Stimulated activated CD8-positive, alpha-beta memory T cell treated with anti-CD3 and anti-CD28 coated beads, Interleukin-15, amount 100 ng/mL, for 48 hours (primary cell): ENCODE measurements around the gene THAP6.
A peak's percentile ranks its signal among the peaks of the same experiment; 100 is the strongest.
"Not testable (repeated sequence)": the region's sequence is repeated elsewhere in the genome, so short reads cannot be mapped to it uniquely, and the experiment has no call there.

Experiments
- DNase-seq, 2 donors: peaks; one replicate each; pipeline ENCODE4 v3.0.0-alpha.2; 2020; ENCODE audit warnings: low read depth in 2 of 2

Gene THAP6

GRCh38 chr4:75525910-75526309 lies 11.6 kb downstream of the THAP6 start:
- DNase-seq, result no peak

- DNase-seq, result no peak
Observed at GRCh38 chr4:75527482-75527881, 13.2 kb downstream of the THAP6 start.

- no peak for DNase-seq
Observed at GRCh38 chr4:75530556-75531322, 16.5 kb downstream of the THAP6 start.

- DNase-seq, result not testable (repeated sequence)
Observed at GRCh38 chr4:75531536-75532143, 17.4 kb downstream of the THAP6 start.

- not testable (repeated sequence) for DNase-seq
Observed at GRCh38 chr4:75533339-75533887, 19.1 kb downstream of the THAP6 start.

GRCh38 chr4:75533926-75534325 lies 19.7 kb downstream of the THAP6 start:
- not testable (repeated sequence) for DNase-seq

- not testable (repeated sequence) for DNase-seq
Observed at GRCh38 chr4:75537308-75537707, 23.0 kb downstream of the THAP6 start.

- DNase-seq, result no peak
Observed at GRCh38 chr4:75542824-75543223, 28.6 kb downstream of the THAP6 start.

- DNase-seq, result not testable (repeated sequence)
Observed at GRCh38 chr4:75544220-75544619, 29.9 kb downstream of the THAP6 start.

GRCh38 chr4:75544870-75545269 lies 30.6 kb downstream of the THAP6 start:
- no peak for DNase-seq

GRCh38 chr4:75545526-75545925 lies 31.3 kb downstream of the THAP6 start:
- DNase-seq, result no peak

GRCh38 chr4:75547647-75548387 lies 33.5 kb downstream of the THAP6 start:
- DNase-seq, result no peak

GRCh38 chr4:75549019-75549418 lies 34.7 kb downstream of the THAP6 start:
- no peak for DNase-seq

- DNase-seq, result no peak
Observed at GRCh38 chr4:75552452-75552851, 38.2 kb downstream of the THAP6 start.

GRCh38 chr4:75555294-75556164 lies 41.3 kb downstream of the THAP6 start, which contains the start of gene ODAPH:
ODAPH (plus strand) TSS chr4:75556066; CDS start chr4:75556083, 17 bp downstream.
- DNase-seq, result peak; percentile 18 to 20

- DNase-seq, result no peak
Observed at GRCh38 chr4:75557696-75558095, 43.4 kb downstream of the THAP6 start.

- no peak for DNase-seq
Observed at GRCh38 chr4:75561789-75562188, 47.5 kb downstream of the THAP6 start.

GRCh38 chr4:75564023-75564422 lies 49.8 kb downstream of the THAP6 start:
- no peak for DNase-seq

- no peak for DNase-seq
Observed at GRCh38 chr4:75565481-75565880, 51.2 kb downstream of the THAP6 start.

GRCh38 chr4:75566911-75567310 lies 52.6 kb downstream of the THAP6 start:
- no peak for DNase-seq

GRCh38 chr4:75567725-75568124 lies 53.5 kb downstream of the THAP6 start:
- DNase-seq, result no peak
